SW 1271 (cell line): ENCODE data around the gene FASLG.
"Not testable (repeated sequence)": the region's sequence is repeated elsewhere in the genome, so short reads cannot be mapped to it uniquely, and the experiment has no call there.

Experiments
- DNase-seq, 2 experiments: peaks; one replicate each; lab custom pipeline; 2025; lab: John Stamatoyannopoulos, UW

The FASLG gene

DNA sequence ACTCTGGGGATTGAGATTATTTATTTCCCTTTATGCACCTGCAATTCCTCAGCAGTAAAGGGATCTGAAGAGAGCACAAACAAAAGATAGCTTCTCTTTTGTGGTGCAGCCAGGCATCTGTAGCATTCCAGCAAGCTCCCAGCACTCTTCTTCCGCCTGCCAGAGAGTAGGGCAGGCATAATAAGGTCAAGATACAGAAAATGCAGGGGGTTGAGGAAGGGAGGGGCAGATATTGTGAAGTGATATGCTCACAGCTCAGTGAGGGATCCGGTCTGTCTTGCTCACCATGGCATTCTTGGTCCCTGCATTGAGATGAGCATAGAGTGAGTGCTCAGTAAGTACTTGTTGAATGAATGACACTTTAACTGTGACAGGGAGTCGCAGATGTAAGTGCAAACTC, 23.9 kb downstream of the FASLG start:
- no peak for DNase-seq

GRCh38 chr1:172686143-172686542, 27.2 kb downstream of the FASLG start:
- DNase-seq = no peak

DNA sequence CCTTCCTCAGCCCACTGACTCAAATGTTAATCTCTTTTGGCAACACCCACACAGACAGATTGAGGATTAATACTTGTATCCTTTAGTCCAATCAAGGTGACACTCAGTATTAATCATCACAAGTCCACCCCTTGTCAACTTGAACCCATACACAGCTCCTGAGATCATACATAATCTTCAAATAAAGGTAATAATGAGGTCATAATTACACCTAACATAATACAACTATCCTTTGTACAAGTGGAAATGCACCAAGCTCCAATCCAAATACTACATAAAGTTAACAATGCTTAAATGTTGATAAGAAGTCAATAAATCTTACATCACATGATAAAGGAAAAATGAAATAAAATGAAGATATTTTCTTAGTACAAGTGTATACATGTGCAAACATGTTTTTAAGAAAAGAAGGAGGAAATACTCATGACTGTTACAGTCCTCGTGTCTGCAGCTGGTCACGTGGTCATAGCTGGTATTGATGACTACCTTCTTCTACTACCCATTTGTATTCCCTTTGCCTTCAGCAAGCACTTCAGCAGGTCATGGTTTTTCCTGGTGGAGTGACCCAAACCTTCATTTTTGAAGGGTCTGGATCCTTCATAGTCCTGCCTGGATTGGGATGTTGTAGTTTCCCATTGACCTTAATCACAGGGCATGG, 29.7 kb downstream of the FASLG start:
- not testable (repeated sequence) for DNase-seq

- DNase-seq = not testable (repeated sequence)
These were observed 32.0 kb downstream of the FASLG start for GRCh38 chr1:172690925-172691324.

GRCh38 chr1:172697534-172698002, 38.7 kb downstream of the FASLG start:
- no peak for DNase-seq

DNA sequence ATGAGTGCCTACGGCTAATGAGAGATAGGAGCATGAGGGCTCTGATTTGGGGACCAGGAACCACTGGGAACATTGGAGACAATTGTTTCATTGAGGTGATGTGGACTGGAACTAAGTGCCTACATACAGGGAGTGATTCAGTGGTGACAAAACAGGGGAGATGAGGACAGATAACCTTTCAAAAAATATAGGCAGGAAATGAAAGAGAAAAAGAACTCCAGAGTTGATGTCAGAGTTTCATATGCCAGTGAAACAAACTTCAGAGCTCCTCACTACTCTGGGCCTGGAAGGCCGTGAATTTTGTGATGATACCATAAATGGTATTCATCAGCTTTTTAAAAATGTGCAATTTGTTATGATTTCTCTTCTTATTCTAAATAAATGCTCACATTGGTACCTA, 39.3 kb downstream of the FASLG start:
- no peak for DNase-seq

GRCh38 chr1:172699111-172699510, 40.2 kb downstream of the FASLG start:
- no peak for DNase-seq

DNA sequence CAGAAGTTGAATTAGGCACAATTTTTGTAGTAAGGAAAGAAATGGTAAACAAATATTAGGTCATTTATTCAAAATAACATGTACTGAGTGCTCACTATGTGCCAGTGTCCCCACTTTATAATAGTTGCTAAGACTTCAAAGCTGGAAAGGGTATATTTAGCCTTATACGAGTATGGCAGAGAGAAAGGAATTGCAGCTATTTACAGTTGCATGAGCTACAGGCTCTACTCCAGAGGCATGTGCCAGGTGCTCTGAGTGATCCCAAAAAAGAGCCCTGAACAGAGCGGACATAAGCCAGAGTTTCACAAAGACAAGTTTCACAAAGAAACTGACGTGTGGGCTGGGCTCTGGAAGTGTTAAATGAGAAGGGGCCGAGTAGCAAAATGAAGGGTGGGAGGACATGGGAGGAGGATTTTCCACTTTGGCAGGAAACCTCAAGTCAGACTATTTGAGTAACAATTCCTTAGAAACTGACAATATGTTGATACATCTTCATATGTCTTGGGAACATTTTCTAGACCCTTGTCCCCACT, 40.9 kb downstream of the FASLG start:
- DNase-seq = no peak

- DNase-seq = no peak
These were observed 41.7 kb downstream of the FASLG start for GRCh38 chr1:172700556-172700955.

GRCh38 chr1:172704001-172704400, 45.1 kb downstream of the FASLG start:
- DNase-seq = no peak

GRCh38 chr1:172704420-172705210, 45.7 kb downstream of the FASLG start:
- no peak for DNase-seq

DNA sequence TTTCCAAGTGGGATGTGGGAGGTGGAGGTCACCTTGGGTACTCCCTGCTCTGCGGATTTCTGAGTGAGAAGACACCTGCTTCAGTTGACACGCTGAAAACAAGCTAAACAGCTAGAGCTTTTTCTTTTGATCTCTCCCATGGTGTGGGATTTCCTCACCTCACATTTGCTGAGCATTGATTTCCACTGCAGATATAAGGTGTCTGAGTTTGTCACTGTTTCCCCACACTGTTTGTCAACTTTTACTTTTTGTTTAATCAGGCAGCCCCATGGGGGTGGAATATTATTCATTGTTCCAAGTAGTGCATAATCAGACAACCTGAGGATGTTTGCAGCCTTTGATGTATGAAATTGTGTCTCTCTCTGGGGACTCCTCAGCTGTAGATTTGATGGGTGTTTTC, 49.5 kb downstream of the FASLG start:
- no peak for DNase-seq

DNA sequence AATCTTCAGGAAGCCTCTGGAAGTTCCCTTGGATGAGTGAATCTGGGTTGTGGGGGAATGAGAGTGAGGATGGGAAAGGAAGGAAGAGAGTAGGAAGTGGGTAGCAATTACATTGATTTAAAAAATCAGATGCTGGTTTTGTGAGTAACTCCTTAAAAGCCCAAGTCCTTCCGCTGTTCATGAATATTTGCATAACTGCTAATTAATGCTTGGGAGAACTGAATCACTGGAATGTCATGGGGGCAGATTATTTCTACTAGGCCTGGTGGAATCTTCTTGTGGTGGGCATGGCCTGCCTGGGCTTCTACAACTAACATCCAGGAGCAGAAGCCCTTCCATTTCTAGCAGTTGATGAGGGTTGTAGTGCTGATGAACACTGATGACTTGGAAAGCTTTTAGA, 52.7 kb downstream of the FASLG start:
- DNase-seq = no peak

GRCh38 chr1:172713466-172713865, 54.6 kb downstream of the FASLG start:
- DNase-seq = no peak
